ENCODE data around the gene NDFIP1.

GRCh38 chr5:142189813-142190212 is 81.2 kb downstream of the NDFIP1 start:
- no peak for TF ChIP-seq ZFX (IDR thresholded peaks at IDR 0.05)
- no peak for TF ChIP-seq CTCF (IDR thresholded peaks at IDR 0.05 in 2 of 3, conservative IDR thresholded peaks at IDR 0.05 in 1 of 3; ENCODE audit: borderline replicate concordance in 1 of 3, insufficient read depth in 1 of 3, low read depth in 2 of 3, low read length in 2 of 3)
- no peak for TF ChIP-seq MAX (IDR thresholded peaks at IDR 0.05)
- TF ChIP-seq ZBTB33 (IDR thresholded peaks at IDR 0.05; ENCODE audit: extremely low read depth, insufficient replicate concordance, low read length): no peak
- no peak for TF ChIP-seq TCF7L2 (IDR thresholded peaks at IDR 0.05; ENCODE audit: borderline replicate concordance, extremely low read depth, insufficient read depth, insufficient read length)
- TF ChIP-seq EGR1 (IDR thresholded peaks at IDR 0.05; ENCODE audit: low read depth): no peak
- TF ChIP-seq POLR2A (IDR thresholded peaks at IDR 0.05; ENCODE audit: borderline replicate concordance, extremely low read depth, insufficient read depth, insufficient read length): no peak
- no peak for TF ChIP-seq ATF3 (IDR thresholded peaks at IDR 0.05)
- TF ChIP-seq ELF1 (IDR thresholded peaks at IDR 0.05; ENCODE audit: borderline replicate concordance, low read depth): no peak
- no peak for TF ChIP-seq YY1 (IDR thresholded peaks at IDR 0.05; ENCODE audit: extremely low read depth, insufficient replicate concordance, low read depth, low read length)

Data from HCT116 (cell line).